H9 (cell line): Measurements from ENCODE around the gene ZSCAN31. TPM values are rescaled to one million over a fixed set of nuclear protein-coding genes. Genes with fewer than 3 reads are reported as not detected.

Source experiments
- DNase-seq: peaks from one replicate; pipeline ENCODE4 v3.0.0-alpha.2; 2017
- H2AFZ ChIP-seq: one replicate; pipeline ENCODE4 v1.6.1; 2013; ENCODE audit warnings: mild to moderate bottlenecking, low read length, control low read depth, moderate library complexity
- H2AK5ac ChIP-seq: 2 replicates; pipeline ENCODE4 v1.6.1; 2013; ENCODE audit warnings: low read length, control low read depth, mixed read lengths; ENCODE audit not compliant: insufficient read length
- H2BK120ac ChIP-seq: one replicate; pipeline ENCODE4 v1.6.1; 2013; ENCODE audit warnings: low read depth, mild to moderate bottlenecking, low read length, control low read depth, inconsistent platforms; ENCODE audit not compliant: poor library complexity, severe bottlenecking
- H2BK12ac ChIP-seq: 2 replicates; pipeline ENCODE4 v1.6.1; 2013; ENCODE audit warnings: low read length, control low read depth, mixed read lengths, low read depth; ENCODE audit not compliant: insufficient read length
- H2BK15ac ChIP-seq: 2 replicates; pipeline ENCODE4 v1.6.1; 2013; ENCODE audit warnings: low read depth, low read length, control low read depth
- H2BK20ac ChIP-seq: one replicate; pipeline ENCODE4 v1.6.1; 2013; ENCODE audit warnings: low read depth, mild to moderate bottlenecking, low read length, control low read depth, inconsistent platforms; ENCODE audit not compliant: poor library complexity, severe bottlenecking
- H2BK5ac ChIP-seq: 2 replicates; pipeline ENCODE4 v1.6.1; 2013; ENCODE audit warnings: low read length, control low read depth, mixed read lengths; ENCODE audit not compliant: insufficient read length
- H3K14ac ChIP-seq: 2 replicates; pipeline ENCODE4 v1.6.1; 2013; ENCODE audit warnings: low read length, control low read depth; ENCODE audit not compliant: insufficient read depth
- H3K18ac ChIP-seq: 2 replicates; pipeline ENCODE4 v1.6.1; 2013; ENCODE audit warnings: low read depth, mild to moderate bottlenecking, mixed read lengths, low read length, control low read depth; ENCODE audit not compliant: insufficient read length
- H3K23ac ChIP-seq: 2 replicates; pipeline ENCODE4 v1.6.1; 2013; ENCODE audit warnings: low read length, control low read depth, mixed read lengths, low read depth; ENCODE audit not compliant: insufficient read length
- H3K23me2 ChIP-seq: 2 replicates; pipeline ENCODE4 v1.6.1; 2013; ENCODE audit warnings: low read depth, mild to moderate bottlenecking, mixed read lengths, low read length, control low read depth; ENCODE audit not compliant: insufficient read length, poor library complexity, severe bottlenecking
- H3K27ac ChIP-seq: 2 replicates; pipeline ENCODE4 v1.5.1; 2013; ENCODE audit warnings: low read length, control low read depth, mixed read lengths, low read depth; ENCODE audit not compliant: insufficient read length
- H3K27me3 ChIP-seq: 2 replicates; pipeline ENCODE4 v1.6.1; 2013; ENCODE audit warnings: low read length, control low read depth, inconsistent platforms; ENCODE audit not compliant: insufficient read depth
- H3K4ac ChIP-seq: 2 replicates; pipeline ENCODE4 v1.6.1; 2013; ENCODE audit warnings: low read depth, mild to moderate bottlenecking, control low read depth, inconsistent platforms, low read length, moderate library complexity
- H3K4me1 ChIP-seq: 2 replicates; pipeline ENCODE4 v1.6.1; 2013; ENCODE audit warnings: low read length, control low read depth, inconsistent platforms; ENCODE audit not compliant: insufficient read depth
- H3K4me2 ChIP-seq: 2 replicates; pipeline ENCODE4 v1.6.1; 2013; ENCODE audit warnings: low read length, control low read depth, mixed read lengths; ENCODE audit not compliant: insufficient read length, insufficient read depth
- H3K56ac ChIP-seq: 2 replicates; pipeline ENCODE4 v1.6.1; 2013; ENCODE audit warnings: low read depth, mild to moderate bottlenecking, mixed read lengths, low read length, control low read depth; ENCODE audit not compliant: insufficient read length
- H3K79me1 ChIP-seq: 2 replicates; pipeline ENCODE4 v1.6.1; 2013; ENCODE audit warnings: low read depth, mild to moderate bottlenecking, moderate library complexity, low read length, control low read depth, inconsistent platforms; ENCODE audit not compliant: insufficient read depth, poor library complexity, severe bottlenecking
- H3K79me2 ChIP-seq: 2 replicates; pipeline ENCODE4 v1.6.1; 2013; ENCODE audit warnings: low read length, control low read depth, inconsistent platforms; ENCODE audit not compliant: insufficient read depth
- H3K9ac ChIP-seq: 2 replicates; pipeline ENCODE4 v1.6.1; 2013; ENCODE audit warnings: low read length, control low read depth, mixed read lengths; ENCODE audit not compliant: insufficient read length; ENCODE audit errors: extremely low read depth
- H3K9me3 ChIP-seq: one replicate; pipeline ENCODE4 v1.6.1; 2013; ENCODE audit warnings: low read depth, low read length, inconsistent platforms; ENCODE audit not compliant: control insufficient read depth
- H3T11ph ChIP-seq: one replicate; pipeline ENCODE4 v1.6.1; 2013; ENCODE audit warnings: mild to moderate bottlenecking, low read length, control low read depth, inconsistent platforms
- H4K20me1 ChIP-seq: one replicate; pipeline ENCODE4 v1.6.1; 2013; ENCODE audit not compliant: control insufficient read depth, insufficient read length, insufficient read depth
- H4K5ac ChIP-seq: 2 replicates; pipeline ENCODE4 v1.6.1; 2013; ENCODE audit warnings: low read depth, mild to moderate bottlenecking, mixed read lengths, low read length, control low read depth; ENCODE audit not compliant: insufficient read length
- H4K8ac ChIP-seq: replicated peaks from 2 replicates; pipeline ENCODE4 v1.6.1; 2013; ENCODE audit warnings: low read length, control low read depth, mixed read lengths, low read depth; ENCODE audit not compliant: insufficient read length
- H4K91ac ChIP-seq: 2 replicates; pipeline ENCODE4 v1.6.1; 2013; ENCODE audit warnings: low read depth, mild to moderate bottlenecking, moderate library complexity, mixed read lengths, low read length, control low read depth; ENCODE audit not compliant: insufficient read length
- H3K27ac Mint-ChIP-seq, 3 experiments: 2 replicates in 2 of 3; 3 replicates in 1 of 3; pipeline ENCODE4 v1.8.0; 2020 to 2021; ENCODE audit warnings: mixed read lengths in 3 of 3, mild to moderate bottlenecking in 1 of 3, moderate library complexity in 1 of 3
- H3K27me3 Mint-ChIP-seq: 2 replicates; pipeline ENCODE4 v1.8.0; 2021; ENCODE audit warnings: low read depth, mild to moderate bottlenecking, moderate library complexity, mixed read lengths
- H3K36me3 Mint-ChIP-seq, 3 experiments: 2 replicates in 2 of 3; 3 replicates in 1 of 3; pipeline ENCODE4 v1.8.0; 2020 to 2021; ENCODE audit warnings: low read depth in 3 of 3, mixed read lengths in 3 of 3; ENCODE audit not compliant: insufficient read depth in 1 of 3
- H3K4me1 Mint-ChIP-seq, 2 experiments: 2 replicates each; pipeline ENCODE4 v1.8.0; 2020; ENCODE audit warnings: mixed read lengths in 2 of 2
- H3K4me3 Mint-ChIP-seq, 2 experiments: 2 replicates in 1 of 2; 3 replicates in 1 of 2; pipeline ENCODE4 v1.8.0; 2020 to 2021; ENCODE audit warnings: mild to moderate bottlenecking in 2 of 2, mixed read lengths in 2 of 2, moderate library complexity in 1 of 2
- H3K9me3 Mint-ChIP-seq, 2 experiments: 2 replicates in 1 of 2; 3 replicates in 1 of 2; pipeline ENCODE4 v1.8.0; 2020; ENCODE audit warnings: mild to moderate bottlenecking in 2 of 2, mixed read lengths in 2 of 2, moderate library complexity in 1 of 2
- CTCF ChIP-seq: fragments of 200-600 bp; sonication (generic); conservative IDR thresholded peaks from 3 replicates; pipeline ENCODE4 v1.8.0; 2021; ENCODE audit warnings: antibody characterized with exemption, mild to moderate bottlenecking
- WGBS: extraction: QIAGEN DNeasy Blood & Tissue Kit; methylation state at CpG from one replicate; pipeline ENCODE4 v1.1.7; 2013; ENCODE audit warnings: missing lambda C conversion rate, low lambda C conversion rate, mixed read lengths; ENCODE audit not compliant: insufficient read length; ENCODE audit errors: extremely low coverage; 5-methylcytosine and 5-hydroxymethylcytosine counted together
- total RNA-seq: library from RNA; stranded (reverse); gene quantifications from 2 replicates; pipeline ENCODE4 v1.2.1, GENCODE V29; 2021

ZSCAN31 gene
- total RNA-seq, 1 experiment from 2014 or later = 7.1 TPM

GRCh38 chr6:28296520-28297060, 39.4 kb downstream of the ZSCAN31 start:
- peaks cover 5 to 29% (median 24%) of the 10 kb centered on the region in 3 experiments; a peak in 5 of 7 replicates for H3K36me3 Mint-ChIP-seq
- H3K4ac ChIP-seq = no peak overlapping the region

More at GRCh38 chr6:28296520-28297060, 39.4 kb downstream of the ZSCAN31 start:
- Histone ChIP-seq H3K56ac (no peak overlapping the region), H3T11ph (no peak overlapping the region), H4K8ac (no peak overlapping the region), H2BK5ac (no peak overlapping the region), H4K91ac (no peak overlapping the region), H3K18ac (no peak overlapping the region), H3K4me1 (no peaks in the 10 kb centered on the region), H2BK120ac (no peak overlapping the region), H3K23ac (no peak overlapping the region), H3K9ac (no peak overlapping the region), H4K5ac (no peak overlapping the region), H2AK5ac (no peak overlapping the region), H2BK12ac (no peak overlapping the region), H3K4me2 (no peak overlapping the region), H3K27ac (no peak overlapping the region), H3K23me2 (no peaks in the 10 kb centered on the region), H2BK15ac (no peak overlapping the region), H3K14ac (no peak overlapping the region), H3K79me1 (no peaks in the 10 kb centered on the region), H3K79me2 (no peaks in the 10 kb centered on the region), H3K27me3 (no peaks in the 10 kb centered on the region), H2BK20ac (no peak overlapping the region), H2AFZ (no peak overlapping the region), H3K9me3 (no peaks in the 10 kb centered on the region), H4K20me1 (no peaks in the 10 kb centered on the region)
- no peak for DNase-seq
- Mint-ChIP-seq H3K27me3 (no peaks in the 10 kb centered on the region), H3K4me3 (no peak overlapping the region), H3K27ac (no peak overlapping the region; a peak in 1 of 7 replicates), H3K4me1 (no peaks in the 10 kb centered on the region), H3K9me3 (no peaks in the 10 kb centered on the region)
- TF ChIP-seq CTCF = no peak
- WGBS = no CpG with 5 or more reads among the region's 7 CpGs
